Activated T-helper 1 cell treated with anti-CD3 and anti-CD28 coated beads, Interleukin-2, amount 50 U/mL, for 16 hours (primary cell): ENCODE data around the gene ACTL10.

Experiments
- DNase-seq, 2 donors: peaks; one replicate each; pipeline ENCODE4 v3.0.0-alpha.2; 2020; ENCODE audit warnings: low read depth in 1 of 2, low spot score in 1 of 2

Gene ACTL10

DNA sequence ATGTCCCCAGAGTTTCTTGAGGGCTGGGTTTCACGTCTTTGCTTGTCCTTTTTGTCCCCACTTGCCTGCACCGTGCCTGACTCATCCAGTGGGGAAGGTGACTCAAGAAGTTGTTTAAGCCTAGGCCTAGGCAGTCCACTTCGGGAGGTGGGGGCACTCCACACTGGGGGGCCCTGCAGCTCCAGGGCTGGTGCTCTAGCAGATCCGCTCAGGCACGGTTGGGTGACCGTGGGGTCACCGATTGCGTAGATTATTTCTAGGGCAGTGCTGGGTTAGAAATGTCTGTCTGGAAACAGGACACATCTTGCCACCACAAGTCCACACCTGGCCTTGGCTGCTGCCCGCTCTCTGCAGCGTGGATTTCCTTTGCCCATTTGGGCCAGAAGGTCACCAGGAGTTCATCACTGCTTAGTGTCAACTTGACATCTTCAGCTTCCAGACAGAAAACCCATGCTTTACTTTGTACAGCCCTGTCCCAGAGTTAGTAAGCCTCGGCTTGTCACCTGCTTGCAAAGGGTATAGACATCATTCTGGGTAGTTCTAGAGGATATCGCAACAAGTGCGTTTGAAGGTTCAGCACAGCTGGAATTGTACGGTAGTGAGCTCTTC is 18.2 kb upstream of the ACTL10 start:
- DNase-seq = no peak

DNA sequence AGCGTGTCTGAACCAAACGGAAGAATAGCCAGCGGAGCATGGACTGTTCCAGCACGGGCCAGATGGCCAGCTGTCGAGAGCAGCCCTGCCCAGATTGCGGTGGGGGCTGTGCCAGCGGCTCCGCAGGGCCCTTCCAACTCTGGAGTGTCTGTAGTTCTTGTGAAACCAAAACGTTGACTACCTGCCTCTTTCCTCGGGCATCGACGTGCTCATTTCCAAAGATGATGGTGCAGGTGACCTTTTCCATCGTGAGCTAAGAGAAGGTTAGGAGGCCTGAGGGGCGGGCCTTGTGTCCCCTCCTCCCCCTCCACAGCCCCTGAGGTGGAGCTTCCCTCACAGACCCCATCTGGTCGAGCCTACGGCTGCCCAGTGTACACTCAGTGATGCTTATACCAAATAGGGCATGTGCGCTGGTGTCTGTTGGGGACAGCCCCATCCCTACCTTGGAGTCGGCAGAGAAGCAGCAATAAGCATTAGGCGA is 17.5 kb upstream of the ACTL10 start:
- no peak for DNase-seq

DNA sequence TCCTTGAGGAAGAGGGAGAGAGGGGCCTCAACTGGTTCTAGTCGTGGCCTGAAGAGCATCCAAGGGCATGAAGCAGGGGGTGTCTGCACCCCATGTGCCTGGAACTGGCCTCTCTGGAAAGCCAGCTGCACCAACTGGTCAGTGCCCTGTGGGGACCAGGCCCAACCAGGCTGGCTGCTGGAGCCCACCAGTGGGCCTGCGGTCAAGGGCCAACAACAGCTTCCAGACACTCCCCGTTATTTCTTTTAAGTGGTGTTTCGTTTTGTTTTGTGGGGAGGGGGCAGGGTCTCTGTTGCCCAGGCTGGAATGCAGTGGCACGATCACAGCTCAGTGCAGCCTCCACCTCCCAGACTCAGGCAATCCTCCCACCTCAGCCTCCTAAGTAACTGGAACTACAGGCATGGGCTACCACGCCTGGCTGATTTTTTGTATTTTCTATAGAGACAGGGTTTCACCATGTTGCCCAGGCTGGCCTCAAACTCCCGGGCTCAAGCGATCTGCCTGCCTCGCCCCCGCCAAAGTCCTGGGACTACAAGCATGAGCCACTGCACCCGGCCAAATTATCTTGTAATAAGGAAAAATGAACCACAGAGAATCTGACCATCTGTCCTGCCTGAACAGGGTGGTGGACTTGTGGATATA is 16.5 kb upstream of the ACTL10 start:
- no peak for DNase-seq

DNA sequence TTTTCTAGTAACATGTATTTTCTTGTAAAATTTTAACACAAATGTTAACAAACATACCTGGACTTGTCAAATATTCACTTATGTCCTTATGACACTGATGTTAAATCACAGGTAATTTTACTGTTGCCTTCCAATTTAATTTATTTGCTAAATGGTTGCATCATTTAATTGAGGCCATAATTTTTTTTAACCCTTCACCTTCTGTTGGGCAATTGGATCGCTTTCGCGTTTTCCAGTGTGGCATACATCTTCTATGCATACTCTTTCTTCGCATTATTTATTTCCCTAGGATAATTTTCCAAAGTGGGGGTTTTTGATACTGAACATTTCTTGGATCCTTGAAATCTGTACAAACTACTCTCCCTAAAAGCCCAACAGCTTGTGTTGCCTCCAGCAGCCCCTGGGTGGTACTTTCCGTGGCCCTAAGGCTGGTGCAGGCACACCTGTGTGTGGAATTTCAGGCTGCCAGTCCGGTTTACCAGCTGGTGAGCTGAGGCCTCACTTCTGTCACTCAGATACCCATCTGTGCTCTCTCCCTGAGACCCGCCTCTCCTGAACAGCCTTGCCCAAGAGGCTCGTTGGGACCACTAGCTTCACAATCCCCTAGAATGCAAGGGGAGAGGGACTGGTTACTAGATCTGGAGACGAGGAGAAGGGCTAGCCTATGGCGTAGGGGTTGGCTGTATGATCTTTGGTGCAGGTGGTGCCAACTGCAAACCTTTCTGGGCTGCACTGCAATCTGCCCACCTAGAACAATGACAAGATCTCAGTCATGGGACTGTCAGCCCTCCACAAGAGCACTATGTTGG is 15.8 kb upstream of the ACTL10 start:
- no peak for DNase-seq

DNA sequence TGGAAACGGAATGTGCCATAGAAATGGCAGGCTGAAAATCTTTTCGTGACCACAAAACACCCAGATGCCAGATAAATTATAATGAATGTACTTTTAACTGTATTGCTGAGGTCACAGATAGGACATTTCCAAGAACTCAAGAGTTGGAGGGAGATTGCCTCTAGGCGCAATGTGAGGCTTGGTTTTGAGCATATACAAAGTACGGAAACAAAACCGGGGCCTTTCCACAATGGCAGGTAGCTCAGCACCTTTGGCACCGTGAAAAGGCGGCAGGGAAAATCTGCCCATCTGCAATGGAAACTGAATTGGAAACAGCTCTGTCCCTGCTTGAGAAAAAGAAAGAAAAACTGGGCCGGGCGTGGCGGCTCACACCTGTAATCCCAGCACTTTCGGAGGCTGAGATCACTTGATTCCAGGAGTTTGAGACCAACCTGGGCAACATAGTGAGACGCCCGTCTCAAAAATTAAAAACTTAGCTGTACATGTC is 15.1 kb upstream of the ACTL10 start:
- no peak for DNase-seq

DNA sequence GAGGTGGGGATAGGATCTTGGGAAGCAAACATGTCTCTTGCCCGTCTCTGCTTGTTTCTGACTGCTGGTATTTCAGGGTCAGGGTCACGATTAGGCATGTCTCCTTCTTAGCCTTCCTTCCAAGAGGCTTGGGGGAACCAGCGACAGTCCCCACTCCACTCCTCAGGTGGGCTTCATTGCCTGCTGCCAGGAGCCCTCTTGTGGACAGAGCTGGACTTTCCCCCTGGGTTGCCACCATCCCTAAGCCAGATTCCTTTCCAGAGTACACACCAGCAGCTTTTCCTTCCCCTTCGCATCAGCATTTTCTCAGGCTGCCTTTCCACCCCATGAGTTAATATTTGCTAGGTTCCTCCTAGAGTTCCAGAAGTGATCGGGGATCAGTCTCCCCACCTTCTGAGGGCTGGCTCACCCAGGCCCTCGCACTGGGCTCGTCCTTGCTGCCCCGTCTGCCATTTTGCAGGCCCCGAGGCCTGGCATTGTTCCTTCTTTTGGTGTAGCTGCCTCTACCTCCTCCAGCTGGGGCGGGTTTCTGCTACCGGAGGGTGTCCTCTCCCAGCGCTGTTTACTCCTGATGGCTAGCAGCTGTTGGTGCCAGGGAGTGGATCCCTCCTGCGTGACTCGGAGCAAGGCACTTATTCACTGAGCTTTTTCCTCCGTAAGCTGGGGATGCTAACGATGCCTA is 13.4 kb upstream of the ACTL10 start:
- no peak for DNase-seq

DNA sequence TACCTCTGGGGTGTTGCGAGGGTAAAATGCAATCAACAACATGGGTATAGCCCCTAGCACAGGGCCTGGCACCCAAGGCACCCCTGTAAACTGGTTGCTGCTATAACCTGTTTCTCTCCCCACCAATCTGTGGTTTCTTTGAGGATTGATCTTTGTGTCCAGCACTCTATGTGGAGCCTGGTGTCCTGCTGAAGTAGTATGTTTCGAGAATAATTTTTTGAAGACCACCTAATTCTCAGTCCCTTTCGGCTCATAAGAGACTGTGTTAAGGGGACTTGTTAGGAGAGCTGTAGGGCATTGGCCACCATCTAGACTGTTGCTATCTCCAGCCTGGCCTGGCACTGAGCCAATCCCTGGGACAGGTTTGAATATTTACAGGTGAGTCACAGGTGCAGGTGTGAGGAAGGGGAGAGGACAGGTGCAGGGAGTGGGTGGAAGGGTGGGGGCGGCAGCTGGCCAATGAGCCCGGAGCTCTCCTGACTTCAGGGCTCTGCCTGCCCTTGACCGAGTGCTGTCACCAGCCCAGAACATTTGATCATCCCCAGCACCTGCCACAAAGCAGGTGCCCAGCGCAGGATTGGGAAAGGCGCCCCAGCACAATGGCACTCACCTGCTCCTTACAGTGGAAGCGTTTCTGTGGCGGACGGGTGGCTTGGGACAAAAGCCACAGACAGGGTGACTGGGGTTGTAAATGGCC is 12.7 kb upstream of the ACTL10 start:
- DNase-seq = no peak

DNA sequence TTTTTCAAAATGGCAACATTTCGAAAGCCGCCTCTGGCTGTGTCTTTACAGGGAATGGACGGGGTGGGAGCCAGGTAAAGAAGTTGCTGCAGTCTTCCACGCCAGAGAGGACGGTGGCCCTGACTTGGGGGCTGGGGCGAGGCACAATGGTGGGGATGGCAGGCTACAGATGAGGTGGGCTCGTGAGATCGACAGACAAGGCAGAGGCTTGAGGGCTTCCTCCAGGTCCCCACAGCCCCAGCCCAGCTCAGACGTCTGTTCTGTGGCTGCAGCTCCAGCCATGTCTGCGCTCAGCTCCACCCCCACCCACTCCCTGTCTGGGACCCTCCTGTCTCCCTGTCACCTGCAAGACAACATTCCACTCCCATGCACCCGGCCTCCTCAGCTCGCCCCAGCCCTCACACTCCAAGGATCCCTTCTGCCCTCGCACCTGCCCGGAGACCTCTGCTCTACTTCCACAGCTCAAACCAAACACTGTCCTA is 12.0 kb upstream of the ACTL10 start:
- no peak for DNase-seq

DNA sequence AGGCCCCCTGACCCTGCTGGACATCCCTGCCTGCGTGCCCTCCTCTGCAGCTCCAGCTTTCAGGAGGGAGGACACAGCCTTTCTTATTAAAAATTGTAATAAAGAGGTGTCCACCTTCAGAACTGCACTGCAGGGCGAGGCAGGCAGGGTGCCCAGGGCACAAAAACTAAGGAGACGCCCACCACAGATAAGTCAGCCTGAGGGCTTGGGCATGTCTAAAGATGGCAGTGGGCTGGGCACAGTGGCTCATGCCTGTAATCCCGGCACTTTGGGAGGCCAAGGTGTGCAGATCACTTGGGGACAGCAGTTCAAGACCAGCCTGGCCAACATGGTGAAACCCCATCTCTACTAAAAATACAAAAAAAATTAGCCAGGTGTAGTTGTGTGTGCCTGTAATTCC is 11.6 kb upstream of the ACTL10 start:
- no peak for DNase-seq

DNA sequence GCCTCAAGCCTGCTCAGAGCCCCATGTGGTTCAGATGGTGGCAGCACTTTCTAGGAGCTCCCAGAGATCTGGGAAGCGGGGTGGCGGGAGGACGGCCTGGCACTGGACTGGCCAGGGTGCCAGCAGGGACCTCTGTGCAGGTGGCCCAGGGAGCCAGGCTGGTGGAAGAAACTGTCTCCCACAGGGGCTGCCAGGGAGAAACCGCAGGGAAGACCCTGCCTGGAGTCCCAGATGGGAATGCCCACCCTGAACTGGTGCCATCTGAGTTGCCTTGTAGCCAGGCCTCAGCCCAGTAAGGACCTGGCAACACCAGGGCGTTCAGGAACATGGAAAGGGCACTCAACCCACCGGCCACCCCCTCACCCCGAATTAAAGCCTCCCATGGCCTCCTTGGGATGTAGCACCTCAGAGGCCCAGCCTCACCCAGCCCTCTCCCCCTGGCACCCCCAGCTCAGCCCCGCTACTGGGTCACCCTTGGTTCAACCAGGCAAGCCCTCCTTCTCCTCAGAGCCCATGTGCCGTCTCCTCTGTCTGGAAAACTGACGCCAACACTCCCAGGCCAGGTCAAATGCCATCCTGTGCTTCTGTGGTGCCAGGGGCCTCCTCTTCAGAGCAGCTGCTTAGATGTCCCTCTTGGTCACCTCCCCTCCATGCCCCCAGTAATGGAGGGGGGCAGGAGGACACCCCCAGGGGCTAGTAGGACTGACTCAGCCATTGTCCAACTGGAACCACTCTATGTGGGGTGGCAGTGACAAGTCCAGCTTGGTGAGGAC is 10.5 kb upstream of the ACTL10 start:
- DNase-seq = no peak

DNA sequence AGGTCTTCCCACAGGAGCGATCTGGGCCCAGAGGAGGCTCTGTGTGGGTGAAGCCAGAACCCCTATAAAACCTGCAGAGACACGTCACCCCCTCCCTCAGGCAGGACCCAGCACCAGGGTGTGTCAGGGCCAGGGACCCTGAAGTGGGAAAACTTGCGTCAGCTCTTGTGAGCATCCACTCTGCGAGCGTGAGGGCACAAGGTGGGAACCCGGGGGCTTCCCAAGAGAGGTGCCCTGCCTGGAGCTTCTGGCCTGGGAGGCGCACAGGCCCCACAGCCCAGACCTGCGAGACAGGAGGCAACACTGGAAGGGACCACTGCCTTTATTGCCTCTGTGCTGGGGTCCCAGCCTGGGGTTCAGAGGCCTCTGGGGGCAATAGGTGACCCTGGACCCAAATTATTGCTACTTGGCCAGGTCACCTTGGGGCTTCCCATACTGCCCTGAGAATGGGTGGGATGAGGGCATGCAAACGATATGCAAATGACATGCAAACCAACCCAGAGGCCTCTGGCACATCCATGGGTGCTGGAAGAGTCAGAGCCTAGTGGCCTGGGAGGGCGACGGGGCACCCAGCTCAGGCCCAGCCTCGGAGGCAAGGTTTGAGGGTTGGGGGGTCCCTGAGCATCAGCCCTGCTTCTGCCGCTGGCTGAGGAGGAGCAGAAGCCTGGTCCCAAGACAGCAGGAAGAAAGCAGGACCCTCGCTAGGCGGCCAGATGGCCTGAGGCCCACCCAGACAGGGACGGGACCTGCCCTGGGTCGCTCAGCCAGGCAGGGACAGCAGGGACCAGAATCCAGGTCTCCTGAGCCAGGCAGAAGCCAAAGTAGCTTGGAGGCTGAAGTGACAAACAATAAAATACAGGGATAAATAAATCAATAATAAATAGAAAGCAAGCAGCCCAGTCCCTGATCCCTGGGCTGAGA is 9.7 kb upstream of the ACTL10 start:
- DNase-seq = no peak

DNA sequence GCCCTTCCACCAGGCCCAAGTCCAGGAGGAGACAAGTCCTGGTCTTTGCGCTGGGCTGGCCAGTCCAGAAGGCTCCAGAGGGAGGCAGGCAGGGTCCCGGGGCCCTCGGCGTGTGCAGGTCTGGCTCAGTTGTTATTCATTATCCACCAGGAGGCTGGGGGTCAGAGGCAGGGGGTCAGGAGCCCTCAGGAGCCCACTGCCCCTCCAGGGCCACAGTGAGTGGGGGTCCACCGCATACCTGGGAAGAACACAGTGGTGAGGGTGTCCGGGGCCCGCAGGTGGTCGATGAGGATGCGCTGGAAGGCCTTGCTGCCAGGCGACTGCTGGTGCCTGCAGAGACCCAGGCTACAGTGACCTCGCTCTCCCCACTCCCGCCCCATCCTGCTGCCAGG is 9.0 kb upstream of the ACTL10 start:
- no peak for DNase-seq

DNA sequence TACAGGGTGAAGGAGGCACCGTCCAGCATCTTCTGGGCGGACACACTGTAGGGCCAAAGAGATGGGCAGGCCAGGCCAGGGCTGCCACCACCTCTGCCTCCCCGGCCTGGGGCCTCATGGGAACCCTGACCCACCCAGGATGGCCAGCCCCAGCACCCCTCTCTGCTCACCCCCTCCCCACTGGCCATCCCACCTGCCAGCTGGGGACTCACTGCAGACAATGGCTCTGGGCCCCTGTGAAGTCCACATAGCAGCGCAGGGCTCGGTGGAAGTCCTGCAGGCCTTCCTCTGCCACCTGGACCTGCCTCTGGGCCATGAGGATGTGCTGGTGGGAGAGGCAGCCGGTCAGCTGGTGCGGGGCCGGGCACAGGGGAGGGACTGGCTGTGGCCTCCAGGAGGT is 8.2 kb upstream of the ACTL10 start:
- DNase-seq = no peak

DNA sequence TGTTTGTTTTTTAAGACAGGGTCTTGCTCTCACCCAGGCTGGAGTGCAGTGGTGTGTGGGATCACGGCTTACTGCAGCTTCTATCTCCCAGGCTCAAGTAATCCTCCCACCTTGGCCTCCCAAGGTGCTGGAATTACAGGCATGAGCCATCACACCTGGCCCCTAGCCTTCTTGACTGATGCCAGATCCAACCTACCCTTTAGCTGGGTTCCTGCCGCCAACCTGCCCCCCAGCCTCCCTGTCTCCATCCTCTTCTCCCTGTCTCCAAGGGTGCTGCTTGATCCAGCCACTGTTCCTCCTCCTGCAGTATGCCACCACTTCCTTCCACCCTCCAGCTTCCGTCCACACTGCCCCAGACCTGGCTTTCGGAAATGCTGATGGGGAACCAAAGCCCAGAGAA is 7.8 kb upstream of the ACTL10 start:
- no peak for DNase-seq

DNA sequence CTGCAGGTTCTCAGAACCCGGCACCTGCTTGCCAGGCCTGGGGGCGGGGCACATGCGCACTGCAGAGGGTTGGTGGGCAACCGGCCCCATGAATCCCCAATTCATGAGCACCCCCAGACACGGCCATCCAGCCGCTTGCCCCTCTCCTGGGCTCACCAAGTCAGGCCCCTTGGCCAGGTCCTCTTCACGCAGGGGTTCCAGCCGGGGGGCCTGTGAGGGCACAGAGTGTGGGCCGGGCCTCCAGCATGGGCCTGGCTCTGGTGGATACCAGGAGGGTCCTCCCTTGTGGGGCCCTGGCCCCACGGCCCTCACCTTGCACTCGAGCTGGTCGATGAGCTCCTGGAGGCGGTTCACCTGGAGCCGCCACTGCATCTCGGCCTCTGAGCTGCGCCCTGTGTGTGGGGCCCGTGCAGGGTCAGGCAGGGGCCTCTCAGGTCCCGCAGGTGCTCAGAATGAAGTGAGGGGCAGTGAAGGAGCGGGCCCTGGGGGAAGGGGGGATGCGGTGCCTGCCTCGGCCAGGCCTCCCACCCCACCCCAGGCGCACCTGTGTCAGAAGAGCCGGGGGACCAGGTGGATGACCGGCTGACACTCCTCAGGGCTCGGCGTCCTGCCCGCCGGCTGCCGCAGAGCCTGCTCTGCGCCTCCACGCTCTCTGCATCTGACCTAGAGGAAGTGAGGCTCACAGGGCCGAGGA is 7.3 kb upstream of the ACTL10 start:
- no peak for DNase-seq

DNA sequence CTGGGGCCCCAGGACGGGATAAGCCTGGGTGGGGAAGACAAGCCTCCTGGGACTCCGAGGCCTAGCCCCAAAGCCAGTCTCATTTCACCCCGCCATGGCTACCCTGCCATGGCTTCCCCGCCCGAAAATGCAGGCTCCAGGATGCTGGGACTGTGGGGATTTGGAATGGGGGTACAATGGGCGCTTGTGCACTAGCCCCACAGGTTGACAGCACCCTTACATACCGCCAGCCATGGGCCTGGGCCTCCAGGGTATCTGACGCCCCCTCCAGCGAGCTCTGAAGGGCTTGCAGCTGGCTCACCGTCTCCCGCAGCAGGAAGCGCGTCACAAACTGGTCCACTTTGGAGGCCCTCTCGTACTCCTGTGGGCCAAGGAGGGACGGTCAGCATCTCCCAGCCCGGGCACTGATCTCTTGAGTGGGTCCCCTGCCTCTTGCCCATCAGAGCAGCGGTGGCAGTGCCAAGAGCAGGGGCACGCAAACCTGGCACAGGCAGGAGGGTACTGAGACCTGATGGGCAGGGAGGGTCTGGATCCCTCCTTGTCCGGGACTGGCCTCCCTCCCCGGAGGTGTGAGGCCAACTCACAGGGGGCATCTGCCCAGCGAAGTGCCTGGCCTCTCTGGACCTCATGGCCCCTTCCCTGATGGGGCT is 6.6 kb upstream of the ACTL10 start:
- DNase-seq = no peak

DNA sequence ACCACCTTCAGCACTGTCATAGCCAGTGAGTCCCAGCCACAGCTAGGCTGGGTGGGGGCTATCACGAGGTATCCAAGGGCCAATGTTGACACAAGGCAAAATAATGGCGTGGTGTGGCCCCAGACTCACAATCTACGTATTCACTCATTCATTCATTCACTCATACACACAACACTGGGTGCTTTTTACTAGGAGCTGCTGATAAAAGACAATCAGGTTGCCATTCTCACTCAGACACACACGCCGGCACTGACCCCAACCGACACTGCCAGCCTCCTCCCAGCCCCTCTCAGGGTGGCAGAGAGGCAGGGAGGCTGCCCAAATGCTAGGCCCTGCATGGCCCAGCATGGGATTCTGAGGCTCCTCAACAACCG is 6.1 kb upstream of the ACTL10 start:
- no peak for DNase-seq

DNA sequence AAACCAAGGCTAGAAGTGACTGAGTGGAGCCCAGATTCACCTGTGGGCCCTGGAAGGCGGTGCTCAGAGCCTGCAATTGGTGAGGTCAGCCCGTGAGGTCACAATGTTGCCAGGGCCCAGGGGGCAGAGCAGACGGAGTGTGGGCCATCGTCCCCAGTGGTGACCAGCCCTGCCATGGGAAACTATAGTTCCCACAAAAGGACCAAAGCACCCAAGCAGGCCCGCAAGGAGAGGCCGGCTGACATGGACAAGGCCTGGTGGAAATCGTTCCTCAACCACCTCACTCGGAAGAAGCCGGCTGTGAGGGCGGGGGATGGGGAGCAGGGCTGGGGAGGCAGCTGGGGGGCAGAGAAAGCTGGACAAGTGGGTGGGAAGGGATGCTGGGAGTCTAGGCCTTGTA is 4.6 kb upstream of the ACTL10 start, which contains the start of gene C20orf144:
TSS of gene C20orf144 (plus strand) at position 156 of the 400 bp plus-strand sequence. CDS start at position 175, 19 bp downstream.
- DNase-seq = no peak
